ENCODE results near the gene DNAH2. TPM values are rescaled to one million over a fixed set of nuclear protein-coding genes. Genes with fewer than 3 reads are reported as not detected.

DNAH2 gene
- total and polyA plus RNA-seq, 2 donors (not counting 1 experiment from before 2014, with no cell fraction given), result 0.08 to 0.17 TPM

GRCh38 chr17:7848131-7848579 is 130.6 kb downstream of the DNAH2 start:
- no peak for DNase-seq (ENCODE audit: low read depth in 2 of 2)
- peaks cover 10% of the 10 kb centered on the region for H3K4me1 ChIP-seq (ENCODE audit: control insufficient read depth, extremely low read depth, insufficient read depth, low read length)
- H3K9me3 ChIP-seq (ENCODE audit: control insufficient read depth, insufficient read depth, low read depth, low read length), result no peaks in the 10 kb centered on the region
- peaks cover 23% of the 10 kb centered on the region for H3K79me2 ChIP-seq (ENCODE audit: control insufficient read depth, insufficient read depth, low read length)
- H4K20me1 ChIP-seq (ENCODE audit: control insufficient read depth, extremely low read depth, insufficient read depth, low read length), result no peaks in the 10 kb centered on the region
- no peak overlapping the region for H3K4me3 ChIP-seq (replicated peaks in 1 of 4; ENCODE audit: control extremely low read depth in 1 of 4, insufficient read depth in 1 of 4, low read depth in 3 of 4, low read length in 4 of 4)
- H2AFZ ChIP-seq (ENCODE audit: low read length), result no peak overlapping the region
- H3K4me2 ChIP-seq (ENCODE audit: extremely low read depth, insufficient read depth, low read length), result no peak overlapping the region
- no peaks in the 10 kb centered on the region for H3K27me3 ChIP-seq (ENCODE audit: control insufficient read depth, insufficient read depth, low read length)
- H3K27ac ChIP-seq (ENCODE audit: insufficient read depth, low read length), result no peak overlapping the region
- TF ChIP-seq CTCF (conservative IDR thresholded peaks at IDR 0.05 in 1 of 2, IDR thresholded peaks at IDR 0.05 in 1 of 2; ENCODE audit: low read depth in 1 of 2, low read length in 2 of 2) (no peak), EZH2 (IDR thresholded peaks at IDR 0.05; ENCODE audit: low read length, missing control alignments) (no peak)
- H3K9ac ChIP-seq (ENCODE audit: insufficient read depth, low read length), result no peak overlapping the region
- peaks cover 47% of the 10 kb centered on the region for H3K36me3 ChIP-seq (ENCODE audit: control insufficient read depth, insufficient read depth, low read length)

- peaks cover 10% of the 10 kb centered on the region for H3K4me1 ChIP-seq (ENCODE audit: control insufficient read depth, extremely low read depth, insufficient read depth, low read length)
- TF ChIP-seq CTCF (conservative IDR thresholded peaks at IDR 0.05 in 1 of 2, IDR thresholded peaks at IDR 0.05 in 1 of 2; ENCODE audit: low read depth in 1 of 2, low read length in 2 of 2), result no peak
- H3K4me3 ChIP-seq (replicated peaks in 1 of 4; ENCODE audit: control extremely low read depth in 1 of 4, insufficient read depth in 1 of 4, low read depth in 3 of 4, low read length in 4 of 4), result no peak overlapping the region
- no peaks in the 10 kb centered on the region for H4K20me1 ChIP-seq (ENCODE audit: control insufficient read depth, extremely low read depth, insufficient read depth, low read length)
- H3K36me3 ChIP-seq (ENCODE audit: control insufficient read depth, insufficient read depth, low read length), result peaks cover 48% of the 10 kb centered on the region
- no peaks in the 10 kb centered on the region for H3K27me3 ChIP-seq (ENCODE audit: control insufficient read depth, insufficient read depth, low read length)
- H3K27ac ChIP-seq (ENCODE audit: insufficient read depth, low read length), result no peak overlapping the region
- no peak for DNase-seq (ENCODE audit: low read depth in 2 of 2)
- H3K4me2 ChIP-seq (ENCODE audit: extremely low read depth, insufficient read depth, low read length), result no peak overlapping the region
- no peaks in the 10 kb centered on the region for H3K9me3 ChIP-seq (ENCODE audit: control insufficient read depth, insufficient read depth, low read depth, low read length)
- no peak overlapping the region for H2AFZ ChIP-seq (ENCODE audit: low read length)
- H3K9ac ChIP-seq (ENCODE audit: insufficient read depth, low read length), result no peak overlapping the region
- H3K79me2 ChIP-seq (ENCODE audit: control insufficient read depth, insufficient read depth, low read length), result peaks cover 21% of the 10 kb centered on the region
Measured at GRCh38 chr17:7848739-7849129, 131.2 kb downstream of the DNAH2 start.

- no peak for DNase-seq (ENCODE audit: low read depth in 2 of 2)
- peaks cover 10% of the 10 kb centered on the region for H3K4me1 ChIP-seq (ENCODE audit: control insufficient read depth, extremely low read depth, insufficient read depth, low read length)
- H3K79me2 ChIP-seq (ENCODE audit: control insufficient read depth, insufficient read depth, low read length), result peaks cover 18% of the 10 kb centered on the region
- no peaks in the 10 kb centered on the region for H3K27me3 ChIP-seq (ENCODE audit: control insufficient read depth, insufficient read depth, low read length)
- H3K9ac ChIP-seq (ENCODE audit: insufficient read depth, low read length), result no peak overlapping the region
- H3K9me3 ChIP-seq (ENCODE audit: control insufficient read depth, insufficient read depth, low read depth, low read length), result no peaks in the 10 kb centered on the region
- TF ChIP-seq CTCF (conservative IDR thresholded peaks at IDR 0.05 in 1 of 2, IDR thresholded peaks at IDR 0.05 in 1 of 2; ENCODE audit: low read depth in 1 of 2, low read length in 2 of 2) (no peak), EZH2 (IDR thresholded peaks at IDR 0.05; ENCODE audit: low read length, missing control alignments) (no peak)
- no peak overlapping the region for H3K4me2 ChIP-seq (ENCODE audit: extremely low read depth, insufficient read depth, low read length)
- no peaks in the 10 kb centered on the region for H4K20me1 ChIP-seq (ENCODE audit: control insufficient read depth, extremely low read depth, insufficient read depth, low read length)
- no peak overlapping the region for H3K27ac ChIP-seq (ENCODE audit: insufficient read depth, low read length)
- peaks cover 48% of the 10 kb centered on the region for H3K36me3 ChIP-seq (ENCODE audit: control insufficient read depth, insufficient read depth, low read length)
- H3K4me3 ChIP-seq (replicated peaks in 1 of 4; ENCODE audit: control extremely low read depth in 1 of 4, insufficient read depth in 1 of 4, low read depth in 3 of 4, low read length in 4 of 4), result no peak overlapping the region
- H2AFZ ChIP-seq (ENCODE audit: low read length), result no peak overlapping the region
Measured at GRCh38 chr17:7849130-7849750, 131.7 kb downstream of the DNAH2 start.

Measured in fibroblast of lung (primary cell).